Osteoblast (primary cell): ENCODE measurements around the gene EML1. TPM values are rescaled to one million over a fixed set of nuclear protein-coding genes. Genes with fewer than 3 reads are reported as not detected.

Experiments used
- DNase-seq: peaks from one replicate; pipeline ENCODE4 v3.0.0; 2011; ENCODE audit warnings: low spot score, mixed read lengths; ENCODE audit not compliant: insufficient read length; ENCODE audit errors: missing footprints
- H2AFZ ChIP-seq: 2 replicates; pipeline ENCODE4 v1.6.0; 2011; ENCODE audit warnings: mild to moderate bottlenecking, low read length
- H3K27ac ChIP-seq: 2 replicates; pipeline ENCODE4 v1.5.1; 2011; ENCODE audit warnings: mild to moderate bottlenecking, low read depth, low read length, moderate library complexity
- H3K27me3 ChIP-seq: 2 replicates; pipeline ENCODE4 v1.6.0; 2012; ENCODE audit warnings: mild to moderate bottlenecking, control low read depth, inconsistent platforms, low read length, moderate library complexity; ENCODE audit not compliant: insufficient read depth
- H3K36me3 ChIP-seq: 2 replicates; pipeline ENCODE4 v1.5.1; 2011; ENCODE audit warnings: mild to moderate bottlenecking, low read length, control low read depth, moderate library complexity; ENCODE audit not compliant: insufficient read depth
- H3K4me1 ChIP-seq: 2 replicates; pipeline ENCODE4 v1.5.1; 2011; ENCODE audit warnings: mild to moderate bottlenecking, low read length, control low read depth, moderate library complexity; ENCODE audit not compliant: insufficient read depth
- H3K4me2 ChIP-seq: 2 replicates; pipeline ENCODE4 v1.6.0; 2011; ENCODE audit warnings: mild to moderate bottlenecking, low read length; ENCODE audit not compliant: insufficient read depth
- H3K4me3 ChIP-seq: fragments of 200-600 bp; sonication (generic); 3 replicates; pipeline ENCODE4 v1.5.1; 2012; ENCODE audit warnings: mild to moderate bottlenecking, low read length, inconsistent platforms; ENCODE audit not compliant: insufficient read depth
- H3K79me2 ChIP-seq: 2 replicates; pipeline ENCODE4 v1.6.0; 2012; ENCODE audit warnings: mild to moderate bottlenecking, low read length, control low read depth, inconsistent platforms; ENCODE audit not compliant: insufficient read depth
- H3K9me3 ChIP-seq: 2 replicates; pipeline ENCODE4 v1.5.1; 2011; ENCODE audit warnings: low read depth, low read length, control low read depth
- H4K20me1 ChIP-seq: 2 replicates; pipeline ENCODE4 v1.6.0; 2012; ENCODE audit warnings: mild to moderate bottlenecking, low read length, control low read depth; ENCODE audit not compliant: insufficient read depth
- total RNA-seq: library from RNA; depleted of rRNA; stranded (reverse); fragments of >200 nt; gene quantifications from 2 replicates; pipeline ENCODE4 v1.2.3, GENCODE V29; 2012
- TF ChIP-seq, protein P1 (sequence below): IDR thresholded peaks from 2 replicates; pipeline ENCODE4 v1.5.1; 2011; ENCODE audit warnings: mild to moderate bottlenecking, low read depth, low read length, moderate library complexity; ENCODE audit errors: extremely low read depth

The EML1 gene
- total RNA-seq, 1 donor = 46.7 TPM

DNA sequence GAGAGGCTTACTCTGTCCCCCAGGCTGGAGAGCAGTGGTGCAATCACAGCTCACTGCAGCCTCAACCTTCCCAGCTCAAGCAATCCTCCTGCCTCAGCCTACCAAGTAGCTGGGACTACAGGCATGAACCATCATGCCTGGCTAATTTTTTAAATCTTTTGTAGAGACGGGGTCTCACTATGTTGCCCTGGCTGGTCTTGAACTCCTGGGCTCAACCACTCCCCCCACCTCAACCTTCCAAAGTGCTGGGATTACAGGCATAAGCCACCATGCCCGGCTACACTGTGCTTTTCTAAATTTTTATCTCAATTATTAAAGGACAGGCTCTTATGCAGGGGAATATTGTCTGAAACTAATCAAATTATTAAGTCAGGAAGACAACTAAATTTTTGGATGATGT lies 44.6 kb downstream of the EML1 start:
- H2AFZ ChIP-seq = no peak overlapping the region
- DNase-seq = no peak
- no peak overlapping the region for H3K4me2 ChIP-seq
- no peak overlapping the region for H3K4me3 ChIP-seq
- H3K79me2 ChIP-seq = peaks cover 38% of the 10 kb centered on the region
- H3K27ac ChIP-seq = no peak overlapping the region
- no peaks in the 10 kb centered on the region for H3K9me3 ChIP-seq
- no peaks in the 10 kb centered on the region for H3K36me3 ChIP-seq
- H3K27me3 ChIP-seq = no peaks in the 10 kb centered on the region
- TF ChIP-seq, protein P1, sequence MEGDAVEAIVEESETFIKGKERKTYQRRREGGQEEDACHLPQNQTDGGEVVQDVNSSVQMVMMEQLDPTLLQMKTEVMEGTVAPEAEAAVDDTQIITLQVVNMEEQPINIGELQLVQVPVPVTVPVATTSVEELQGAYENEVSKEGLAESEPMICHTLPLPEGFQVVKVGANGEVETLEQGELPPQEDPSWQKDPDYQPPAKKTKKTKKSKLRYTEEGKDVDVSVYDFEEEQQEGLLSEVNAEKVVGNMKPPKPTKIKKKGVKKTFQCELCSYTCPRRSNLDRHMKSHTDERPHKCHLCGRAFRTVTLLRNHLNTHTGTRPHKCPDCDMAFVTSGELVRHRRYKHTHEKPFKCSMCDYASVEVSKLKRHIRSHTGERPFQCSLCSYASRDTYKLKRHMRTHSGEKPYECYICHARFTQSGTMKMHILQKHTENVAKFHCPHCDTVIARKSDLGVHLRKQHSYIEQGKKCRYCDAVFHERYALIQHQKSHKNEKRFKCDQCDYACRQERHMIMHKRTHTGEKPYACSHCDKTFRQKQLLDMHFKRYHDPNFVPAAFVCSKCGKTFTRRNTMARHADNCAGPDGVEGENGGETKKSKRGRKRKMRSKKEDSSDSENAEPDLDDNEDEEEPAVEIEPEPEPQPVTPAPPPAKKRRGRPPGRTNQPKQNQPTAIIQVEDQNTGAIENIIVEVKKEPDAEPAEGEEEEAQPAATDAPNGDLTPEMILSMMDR = no peak
- peaks cover 46% of the 10 kb centered on the region for H4K20me1 ChIP-seq
- H3K4me1 ChIP-seq = no peaks in the 10 kb centered on the region

DNA sequence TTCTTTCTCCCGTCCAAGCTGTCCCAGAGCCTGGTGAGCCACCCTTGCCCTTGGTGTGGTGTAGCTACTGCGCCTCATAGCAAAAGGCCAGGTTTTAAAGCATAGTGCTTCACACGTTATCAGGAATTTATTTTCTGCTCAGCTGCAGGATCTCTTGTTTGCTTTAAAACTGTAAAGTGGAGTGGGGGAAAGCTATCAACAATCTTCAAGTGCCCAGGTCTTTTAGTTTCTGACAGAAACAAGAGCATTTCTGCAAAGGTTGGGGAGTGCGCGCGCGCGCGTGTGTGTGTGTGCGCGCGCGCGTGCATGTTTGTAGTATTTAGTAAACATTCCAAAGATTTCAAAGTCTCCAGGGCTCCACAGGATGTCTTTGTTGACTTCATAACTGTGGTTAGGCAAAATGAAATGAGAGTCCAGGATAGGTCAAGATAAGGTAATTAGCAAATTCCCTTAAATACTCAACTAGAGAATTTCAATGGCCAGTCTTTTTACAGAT lies 45.5 kb downstream of the EML1 start:
- Histone ChIP-seq H3K27ac (no peak overlapping the region), H3K9me3 (no peaks in the 10 kb centered on the region), H3K4me3 (no peak overlapping the region), H3K4me1 (no peaks in the 10 kb centered on the region), H4K20me1 (peaks cover 45% of the 10 kb centered on the region), H3K4me2 (no peak overlapping the region), H3K27me3 (no peaks in the 10 kb centered on the region), H3K79me2 (peaks cover 32% of the 10 kb centered on the region), H2AFZ (no peak overlapping the region), H3K36me3 (no peaks in the 10 kb centered on the region)
- TF ChIP-seq, protein P1 = no peak
- no peak for DNase-seq

GRCh38 chr14:99839696-99840095 lies 46.5 kb downstream of the EML1 start:
- Histone ChIP-seq H3K4me2 (no peak overlapping the region), H2AFZ (no peak overlapping the region), H3K27ac (no peak overlapping the region), H3K4me1 (no peaks in the 10 kb centered on the region), H3K27me3 (no peaks in the 10 kb centered on the region), H4K20me1 (peaks cover 45% of the 10 kb centered on the region), H3K4me3 (no peak overlapping the region), H3K9me3 (no peaks in the 10 kb centered on the region), H3K79me2 (peaks cover 29% of the 10 kb centered on the region), H3K36me3 (no peaks in the 10 kb centered on the region)
- no peak for DNase-seq
- TF ChIP-seq, protein P1 = no peak

GRCh38 chr14:99840265-99840664 lies 47.1 kb downstream of the EML1 start:
- peaks cover 27% of the 10 kb centered on the region for H3K79me2 ChIP-seq

More at GRCh38 chr14:99840265-99840664, 47.1 kb downstream of the EML1 start:
- no peak overlapping the region for H3K27ac ChIP-seq
- no peak overlapping the region for H3K4me2 ChIP-seq
- TF ChIP-seq, protein P1 = no peak
- no peaks in the 10 kb centered on the region for H3K9me3 ChIP-seq
- no peaks in the 10 kb centered on the region for H3K36me3 ChIP-seq
- peaks cover 42% of the 10 kb centered on the region for H4K20me1 ChIP-seq
- no peaks in the 10 kb centered on the region for H3K4me1 ChIP-seq
- DNase-seq = no peak
- H3K4me3 ChIP-seq = no peak overlapping the region
- H3K27me3 ChIP-seq = no peaks in the 10 kb centered on the region
- no peak overlapping the region for H2AFZ ChIP-seq
